HEK293 (cell line): ENCODE results near the gene RNH1.

ENCODE experiments used
- ATF2 ChIP-seq: fragments of 450-650 bp; formaldehyde crosslinking; IDR thresholded peaks from 2 replicates; pipeline ENCODE4 v1.5.1; 2016; ENCODE audit warnings: missing biosample characterization, missing genetic modification characterization, low read depth
- CTCF ChIP-seq: fragments of 450-650 bp; formaldehyde crosslinking; IDR thresholded peaks from 2 replicates; pipeline ENCODE4 v1.5.1; 2016; ENCODE audit warnings: missing biosample characterization, missing genetic modification characterization
- PBX3 ChIP-seq: sonication (generic); formaldehyde crosslinking; IDR thresholded peaks from 2 replicates; pipeline ENCODE4 v1.8.1; 2022; ENCODE audit warnings: mild to moderate bottlenecking, moderate library complexity, missing genetic modification reagents
- PRDM4 ChIP-seq: fragments of 450-650 bp; formaldehyde crosslinking; IDR thresholded peaks from 2 replicates; pipeline ENCODE4 v1.5.1; 2017; ENCODE audit warnings: missing biosample characterization, missing genetic modification characterization
- ZBTB49 ChIP-seq: fragments of 450-650 bp; formaldehyde crosslinking; IDR thresholded peaks from 2 replicates; pipeline ENCODE4 v1.5.1; 2016; ENCODE audit warnings: missing biosample characterization, missing genetic modification characterization, low read depth
- ZBTB7A ChIP-seq: fragments of 450-650 bp; formaldehyde crosslinking; IDR thresholded peaks from 2 replicates; pipeline ENCODE4 v1.5.1; 2016; ENCODE audit warnings: low read depth, missing biosample characterization, missing genetic modification characterization
- ZNF140 ChIP-seq: fragments of 450-650 bp; formaldehyde crosslinking; IDR thresholded peaks from 2 replicates; pipeline ENCODE4 v1.5.1; 2016; ENCODE audit warnings: missing biosample characterization, missing genetic modification characterization
- ZNF274 ChIP-seq, 2 experiments: fragments of 200-500 bp in 1 of 2; fragments of 450-650 bp in 1 of 2; sonication (Bioruptor generic) in 1 of 2; formaldehyde crosslinking in 1 of 2; IDR thresholded peaks; 2 replicates each; pipeline versions ENCODE4 v1.5.1 to v1.6.1; 2014 to 2016; ENCODE audit warnings: borderline replicate concordance in 1 of 2, inconsistent platforms in 1 of 2, low read length in 1 of 2, missing biosample characterization in 1 of 2, missing genetic modification characterization in 1 of 2
- ZNF449 ChIP-seq: fragments of 450-650 bp; formaldehyde crosslinking; IDR thresholded peaks from 2 replicates; pipeline ENCODE4 v1.5.1; 2017; ENCODE audit warnings: missing biosample characterization, mild to moderate bottlenecking, missing genetic modification characterization, moderate library complexity
- ZNF639 ChIP-seq: fragments of 450-650 bp; formaldehyde crosslinking; IDR thresholded peaks from 2 replicates; pipeline ENCODE4 v1.5.1; 2016; ENCODE audit warnings: missing biosample characterization, missing genetic modification characterization
- ZNF654 ChIP-seq: fragments of 450-650 bp; formaldehyde crosslinking; IDR thresholded peaks from 2 replicates; pipeline ENCODE4 v1.5.1; 2016; ENCODE audit warnings: low read depth, missing biosample characterization, missing genetic modification characterization
- ZSCAN16 ChIP-seq: fragments of 450-650 bp; formaldehyde crosslinking; IDR thresholded peaks from 2 replicates; pipeline ENCODE4 v1.5.1; 2016; ENCODE audit warnings: missing biosample characterization, missing genetic modification characterization

- no peak for TF ChIP-seq ZNF449 (tag by site-specific recombination)
- TF ChIP-seq ZNF639 = no peak
- no peak for TF ChIP-seq CTCF (tag by site-specific recombination)
- TF ChIP-seq PRDM4 = no peak
- TF ChIP-seq ZNF140 (tag by site-specific recombination) = no peak
- no peak for TF ChIP-seq ZBTB7A (tag by site-specific recombination)
- TF ChIP-seq ZSCAN16 (tag by site-specific recombination) = no peak
- TF ChIP-seq PBX3 (CRISPR knock-in tag) = no peak
- no peak for TF ChIP-seq ATF2 (tag by site-specific recombination)
- TF ChIP-seq ZBTB49 (tag by site-specific recombination) = no peak
- TF ChIP-seq ZNF654 = no peak
- no peak for TF ChIP-seq ZNF274 (IDR thresholded peaks at IDR 0.05; ENCODE audit: low read length)
- no peak for TF ChIP-seq ZNF274 (tag by site-specific recombination; IDR thresholded peaks at IDR 0.05; ENCODE audit: borderline replicate concordance)
Observed at GRCh38 chr11:515131-515530, 8.1 kb upstream of the RNH1 start.
